Mesenchymal stem cell (in vitro differentiated cells and primary cell): ENCODE data around the gene DHRS1.

Experiments
- DNase-seq: peaks from one replicate; pipeline ENCODE4 v3.0.0-alpha.2; 2013
- H2AFZ ChIP-seq: one replicate; pipeline ENCODE4 v1.6.1; 2013; ENCODE audit warnings: low read depth, mild to moderate bottlenecking, control low read depth, inconsistent platforms, low read length, moderate library complexity
- H2AK5ac ChIP-seq: 2 replicates; pipeline ENCODE4 v1.6.1; 2013; ENCODE audit warnings: low read length, moderate library complexity, mild to moderate bottlenecking, inconsistent platforms; ENCODE audit not compliant: severe bottlenecking
- H2BK120ac ChIP-seq: one replicate; pipeline ENCODE4 v1.6.1; 2013; ENCODE audit warnings: low read depth, mild to moderate bottlenecking, inconsistent platforms, low read length, moderate library complexity
- H2BK12ac ChIP-seq, 2 experiments: one replicate each; pipeline ENCODE4 v1.6.1; 2013; ENCODE audit warnings: inconsistent platforms in 2 of 2, low read length in 2 of 2, mild to moderate bottlenecking in 2 of 2, moderate library complexity in 2 of 2, control low read depth in 1 of 2
- H2BK15ac ChIP-seq: one replicate; pipeline ENCODE4 v1.6.1; 2013; ENCODE audit warnings: mild to moderate bottlenecking, low read depth, inconsistent platforms; ENCODE audit not compliant: poor library complexity, severe bottlenecking
- H2BK5ac ChIP-seq: 2 replicates; pipeline ENCODE4 v1.6.1; 2013; ENCODE audit warnings: low read depth, mild to moderate bottlenecking, low read length, control low read depth, inconsistent platforms; ENCODE audit not compliant: poor library complexity, severe bottlenecking
- H3K14ac ChIP-seq, 2 experiments: one replicate each; pipeline ENCODE4 v1.6.1; 2013; ENCODE audit warnings: inconsistent platforms in 2 of 2, low read length in 2 of 2, control low read depth in 1 of 2, mild to moderate bottlenecking in 1 of 2, moderate library complexity in 1 of 2
- H3K18ac ChIP-seq, 2 experiments: one replicate each; pipeline ENCODE4 v1.6.1; 2013; ENCODE audit warnings: inconsistent platforms in 2 of 2, low read length in 2 of 2, control low read depth in 1 of 2, low read depth in 1 of 2, mild to moderate bottlenecking in 1 of 2
- H3K23ac ChIP-seq, 2 experiments: one replicate each; pipeline ENCODE4 v1.6.1; 2013; ENCODE audit warnings: inconsistent platforms in 2 of 2, low read length in 2 of 2, mild to moderate bottlenecking in 2 of 2, moderate library complexity in 2 of 2, control low read depth in 1 of 2
- H3K27ac ChIP-seq: 2 replicates; pipeline ENCODE4 v1.5.1; 2013; ENCODE audit warnings: mild to moderate bottlenecking, moderate library complexity, low read length, control low read depth, inconsistent platforms; ENCODE audit not compliant: poor library complexity, severe bottlenecking
- H3K27me3 ChIP-seq, 2 experiments: 2 replicates each; pipeline versions ENCODE4 v1.6.1 to v1.7.0; 2013; ENCODE audit warnings: low read length in 2 of 2, mild to moderate bottlenecking in 2 of 2, moderate library complexity in 2 of 2, control low read depth in 1 of 2, inconsistent platforms in 1 of 2; ENCODE audit not compliant: control insufficient read depth in 1 of 2, insufficient read depth in 1 of 2
- H3K36me3 ChIP-seq, 2 experiments: 2 replicates each; pipeline versions ENCODE4 v1.6.1 to v1.7.0; 2013; ENCODE audit warnings: low read length in 2 of 2, control low read depth in 1 of 2, inconsistent platforms in 1 of 2, low read depth in 1 of 2, mild to moderate bottlenecking in 1 of 2; ENCODE audit not compliant: insufficient read depth in 2 of 2, control insufficient read depth in 1 of 2
- H3K4ac ChIP-seq, 2 experiments: one replicate each; pipeline ENCODE4 v1.6.1; 2013; ENCODE audit warnings: inconsistent platforms in 2 of 2, low read length in 2 of 2, mild to moderate bottlenecking in 2 of 2, moderate library complexity in 2 of 2, control low read depth in 1 of 2, low read depth in 1 of 2
- H3K4me1 ChIP-seq: 2 replicates; pipeline ENCODE4 v1.6.1; 2013; ENCODE audit warnings: low read depth, low read length, control low read depth; ENCODE audit not compliant: control insufficient read depth, insufficient read depth
- H3K4me2 ChIP-seq: 2 replicates; pipeline ENCODE4 v1.6.1; 2013; ENCODE audit warnings: low read length, mild to moderate bottlenecking, inconsistent platforms; ENCODE audit not compliant: poor library complexity, severe bottlenecking
- H3K4me3 ChIP-seq, 2 experiments: 2 replicates each; pipeline versions ENCODE4 v1.5.1 to v1.7.0; 2013; ENCODE audit warnings: low read length in 2 of 2, mild to moderate bottlenecking in 2 of 2, control low read depth in 1 of 2, low read depth in 1 of 2; ENCODE audit not compliant: insufficient read depth in 1 of 2
- H3K79me1 ChIP-seq: replicated peaks from 2 replicates; pipeline ENCODE4 v1.6.1; 2013; ENCODE audit warnings: mild to moderate bottlenecking, control low read depth, low read length, inconsistent platforms; ENCODE audit not compliant: poor library complexity, severe bottlenecking
- H3K9ac ChIP-seq: 2 replicates; pipeline ENCODE4 v1.7.0; 2013; ENCODE audit warnings: mild to moderate bottlenecking, low read length, moderate library complexity
- H3K9me3 ChIP-seq: 2 replicates; pipeline ENCODE4 v1.7.0; 2013; ENCODE audit warnings: mild to moderate bottlenecking, low read length; ENCODE audit not compliant: control insufficient read depth
- H4K8ac ChIP-seq: one replicate; pipeline ENCODE4 v1.6.1; 2013; ENCODE audit warnings: inconsistent platforms, mild to moderate bottlenecking, low read length, moderate library complexity
- H4K91ac ChIP-seq: one replicate; pipeline ENCODE4 v1.6.1; 2013; ENCODE audit warnings: mild to moderate bottlenecking, low read length, inconsistent platforms
- WGBS: methylation state at CpG from one replicate; pipeline ENCODE4 v1.1.7; 2013; ENCODE audit warnings: mixed read lengths; 5-methylcytosine and 5-hydroxymethylcytosine counted together

DHRS1 gene

GRCh38 chr14:24277071-24277470 lies 22.5 kb downstream of the DHRS1 start:
- Histone ChIP-seq H3K4me3 (no peak overlapping the region), H2BK120ac (no peak overlapping the region), H4K8ac (no peak overlapping the region), H2BK15ac (no peak overlapping the region), H3K9ac (peak overlapping the region; percentile 30), H4K91ac (no peak overlapping the region), H3K18ac (no peak overlapping the region), H3K4ac (no peak overlapping the region), H3K36me3 (no peaks in the 10 kb centered on the region), H2AFZ (no peak overlapping the region), H3K9me3 (no peaks in the 10 kb centered on the region), H3K79me1 (peaks cover 31% of the 10 kb centered on the region), H2AK5ac (no peak overlapping the region), H3K4me1 (no peaks in the 10 kb centered on the region), H2BK5ac (no peak overlapping the region), H3K27me3 (no peaks in the 10 kb centered on the region), H3K23ac (no peak overlapping the region), H3K27ac (no peak overlapping the region), H3K4me2 (no peak overlapping the region), H2BK12ac (no peak overlapping the region), H3K14ac (no peak overlapping the region)
- WGBS, result 94% methylated on average over 6 of the region's 6 CpGs
- DNase-seq, result no peak

DNA sequence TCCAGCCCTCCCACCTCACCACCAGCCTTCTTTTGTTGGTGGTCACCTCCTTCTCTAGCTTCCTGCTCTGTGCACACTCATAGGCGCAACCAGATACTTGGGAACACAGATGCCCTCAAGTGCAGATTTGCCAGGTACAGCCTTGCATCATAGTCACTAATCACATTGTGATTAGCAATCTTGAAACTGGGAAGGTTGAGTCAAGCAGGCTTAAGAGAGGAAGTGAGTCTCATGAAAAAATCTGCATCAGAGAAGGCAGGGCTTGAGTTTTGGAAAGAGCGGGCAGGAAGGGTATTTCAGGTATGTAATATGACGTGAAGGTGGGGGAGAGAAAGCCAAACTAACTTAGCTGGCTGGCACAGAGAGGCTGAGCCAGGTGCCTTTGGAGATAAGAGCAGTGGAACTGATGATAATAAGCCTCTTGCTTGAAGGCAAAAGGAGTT lies 25.5 kb downstream of the DHRS1 start:
- Histone ChIP-seq H2BK15ac (no peak overlapping the region), H3K4ac (no peak overlapping the region), H3K36me3 (peaks cover 12 to 13% of the 10 kb centered on the region in 2 experiments), H2AK5ac (no peak overlapping the region), H3K4me1 (peaks cover 6% of the 10 kb centered on the region), H3K27ac (no peak overlapping the region), H3K27me3 (no peaks in the 10 kb centered on the region), H3K9ac (no peak overlapping the region), H3K9me3 (no peaks in the 10 kb centered on the region), H2BK120ac (no peak overlapping the region), H3K14ac (no peak overlapping the region), H3K18ac (no peak overlapping the region), H2BK12ac (no peak overlapping the region), H3K79me1 (peaks cover 41% of the 10 kb centered on the region), H3K4me3 (no peak overlapping the region), H3K23ac (no peak overlapping the region), H3K4me2 (no peak overlapping the region), H2AFZ (no peak overlapping the region), H4K8ac (no peak overlapping the region), H2BK5ac (no peak overlapping the region), H4K91ac (no peak overlapping the region)
- WGBS, result 91% methylated on average over 3 of the region's 3 CpGs
- DNase-seq, result no peak

DNA sequence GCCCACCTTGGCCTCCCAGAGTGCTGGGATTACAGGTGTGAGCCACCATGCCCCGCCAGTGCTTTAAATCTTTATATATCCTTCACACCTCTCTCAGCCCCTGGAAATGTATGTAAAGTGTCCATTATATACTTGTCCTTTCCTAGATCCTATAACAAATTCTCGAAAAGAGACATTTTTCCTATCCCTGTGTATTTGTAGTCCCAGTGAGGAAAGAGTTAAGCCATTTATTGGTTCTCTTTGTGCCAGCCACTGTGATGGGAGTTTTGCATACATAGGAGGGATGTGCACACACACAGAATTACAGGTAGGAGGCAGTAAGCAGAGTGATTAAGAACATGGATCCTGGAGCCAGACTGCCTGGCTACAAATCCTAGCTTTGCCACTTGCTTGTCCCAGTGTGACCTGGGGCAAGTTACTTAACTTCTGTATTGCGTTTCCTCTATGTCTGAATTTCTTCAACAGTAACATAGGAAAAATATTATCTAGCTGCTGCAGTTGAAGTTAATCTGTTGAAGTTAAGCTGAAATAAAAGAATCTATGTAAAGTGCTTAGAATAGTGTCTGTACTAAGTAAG lies 26.1 kb downstream of the DHRS1 start:
- no peaks in the 10 kb centered on the region for H3K9me3 ChIP-seq
- no peak overlapping the region for H2BK15ac ChIP-seq
- 100% methylated on average over 2 of the region's 3 CpGs for WGBS
- no peak overlapping the region for H3K4me3 ChIP-seq
- H4K8ac ChIP-seq, result no peak overlapping the region
- no peak overlapping the region for H3K14ac ChIP-seq
- H2BK5ac ChIP-seq, result no peak overlapping the region
- H3K4me1 ChIP-seq, result peaks cover 6% of the 10 kb centered on the region
- no peak overlapping the region for H3K18ac ChIP-seq
- peaks cover 18 to 19% of the 10 kb centered on the region in 2 experiments for H3K36me3 ChIP-seq
- H2BK12ac ChIP-seq, result no peak overlapping the region
- no peak overlapping the region for H3K23ac ChIP-seq
- H4K91ac ChIP-seq, result no peak overlapping the region
- H3K4me2 ChIP-seq, result no peak overlapping the region
- no peak overlapping the region for H2AK5ac ChIP-seq
- no peaks in the 10 kb centered on the region for H3K27me3 ChIP-seq
- H2AFZ ChIP-seq, result no peak overlapping the region
- peaks cover 44% of the 10 kb centered on the region for H3K79me1 ChIP-seq
- no peak for DNase-seq
- H3K9ac ChIP-seq, result no peak overlapping the region
- no peak overlapping the region for H3K4ac ChIP-seq
- no peak overlapping the region for H3K27ac ChIP-seq
- H2BK120ac ChIP-seq, result no peak overlapping the region

DNA sequence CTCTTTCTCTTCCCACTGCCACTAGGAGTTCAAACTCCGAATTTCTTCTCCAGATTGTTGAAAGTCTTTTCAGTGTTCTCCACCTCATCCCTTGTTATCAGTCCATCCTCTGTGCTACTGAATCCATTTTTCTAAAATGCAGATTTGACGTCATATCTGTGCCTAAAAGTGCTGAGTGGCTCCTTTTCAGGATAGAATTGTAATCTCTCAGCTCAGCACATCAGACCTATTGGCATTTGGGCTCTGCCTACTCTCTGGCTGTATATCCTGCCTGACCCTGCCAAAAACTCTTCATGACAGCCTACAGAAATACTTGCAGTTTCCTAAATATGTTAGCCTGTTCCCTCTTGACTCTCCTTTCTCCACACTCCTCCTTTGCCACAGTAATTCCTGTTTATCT lies 27.1 kb downstream of the DHRS1 start:
- Histone ChIP-seq H3K9ac (no peak overlapping the region), H3K27me3 (no peaks in the 10 kb centered on the region), H3K4me2 (no peak overlapping the region), H4K8ac (no peak overlapping the region), H3K9me3 (no peaks in the 10 kb centered on the region), H4K91ac (no peak overlapping the region), H2AFZ (no peak overlapping the region), H3K23ac (no peak overlapping the region), H3K79me1 (peaks cover 42% of the 10 kb centered on the region), H3K27ac (no peak overlapping the region), H2BK12ac (no peak overlapping the region), H2BK120ac (no peak overlapping the region), H3K4ac (no peak overlapping the region), H3K4me1 (peaks cover 6% of the 10 kb centered on the region), H2AK5ac (no peak overlapping the region), H3K14ac (no peak overlapping the region), H2BK5ac (no peak overlapping the region), H3K36me3 (peaks cover 28 to 29% of the 10 kb centered on the region in 2 experiments), H3K18ac (no peak overlapping the region), H2BK15ac (no peak overlapping the region), H3K4me3 (no peak overlapping the region)
- no peak for DNase-seq
- WGBS, result 97% methylated on average over 2 of the region's 2 CpGs
